HL-60 (cell line): ENCODE results near the gene MRGPRF.

Experiments used
- DNase-seq, 2 experiments: peaks; one replicate each; pipeline ENCODE4 v3.0.0-alpha.2; 2010 to 2020; ENCODE audit warnings: low read depth in 1 of 2, low spot score in 1 of 2
- H3K27ac ChIP-seq: fragments of 250-450 bp; sonication (Bioruptor Pico); replicated peaks from 2 replicates; pipeline ENCODE4 v1.5.1; 2020; ENCODE audit warnings: mild to moderate bottlenecking, moderate library complexity
- H3K27me3 ChIP-seq: fragments of 250-450 bp; sonication (Bioruptor Pico); 2 replicates; pipeline ENCODE4 v1.5.1; 2021; ENCODE audit warnings: mild to moderate bottlenecking, moderate library complexity; ENCODE audit not compliant: insufficient read depth, poor library complexity, severe bottlenecking
- H3K4me3 ChIP-seq: replicated peaks from 2 replicates; pipeline ENCODE4 v1.5.1; 2011; ENCODE audit warnings: mild to moderate bottlenecking, control low read depth, low read length; ENCODE audit not compliant: insufficient read depth
- CTCF ChIP-seq: IDR thresholded peaks from one replicate; pipeline ENCODE4 v1.5.1; 2011; ENCODE audit warnings: low read length, control low read depth, inconsistent platforms; ENCODE audit not compliant: insufficient read depth
- GABPA ChIP-seq: IDR thresholded peaks from 2 replicates; pipeline ENCODE4 v1.6.1; 2012; ENCODE audit warnings: low read depth
- POLR2AphosphoS5 ChIP-seq: IDR thresholded peaks from 2 replicates; pipeline ENCODE4 v1.6.1; 2012; ENCODE audit warnings: low read depth
- REST ChIP-seq: IDR thresholded peaks from 2 replicates; pipeline ENCODE4 v1.6.1; 2012; ENCODE audit warnings: low read depth; ENCODE audit not compliant: insufficient replicate concordance
- SPI1 ChIP-seq: IDR thresholded peaks from 2 replicates; pipeline ENCODE4 v1.6.1; 2012; ENCODE audit warnings: low read depth, mild to moderate bottlenecking, borderline replicate concordance

MRGPRF gene

GRCh38 chr11:69035150-69035945 is 22.3 kb upstream of the MRGPRF start:
- TF ChIP-seq CTCF (no peak), REST (no peak), GABPA (no peak), SPI1 (no peak), POLR2AphosphoS5 (no peak)
- Histone ChIP-seq H3K4me3 (no peak overlapping the region), H3K27ac (no peak overlapping the region), H3K27me3 (no peaks in the 10 kb centered on the region)
- DNase-seq, result no peak

- Histone ChIP-seq H3K4me3 (no peak overlapping the region), H3K27me3 (no peaks in the 10 kb centered on the region), H3K27ac (no peak overlapping the region)
- no peak for TF ChIP-seq SPI1
- no peak for TF ChIP-seq POLR2AphosphoS5
- no peak for TF ChIP-seq CTCF
- no peak for TF ChIP-seq GABPA
- TF ChIP-seq REST, result no peak
- DNase-seq, result no peak
These were observed 21.2 kb upstream of the MRGPRF start for GRCh38 chr11:69034123-69034867.

GRCh38 chr11:69033431-69033830 is 20.4 kb upstream of the MRGPRF start:
- Histone ChIP-seq H3K27ac (no peak overlapping the region), H3K4me3 (no peak overlapping the region), H3K27me3 (no peaks in the 10 kb centered on the region)
- no peak for TF ChIP-seq GABPA
- TF ChIP-seq POLR2AphosphoS5, result no peak
- no peak for TF ChIP-seq SPI1
- TF ChIP-seq REST, result no peak
- no peak for TF ChIP-seq CTCF
- DNase-seq, result no peak
